GM19025 (cell line): ENCODE data around the gene BCO1.

ENCODE experiments used
- ATAC-seq: cut with Tn5 transposase; IDR thresholded peaks from one replicate; pipeline ENCODE4 v1.9.1; 2021; ENCODE audit warnings: mild to moderate bottlenecking, low read depth, moderate library complexity; ENCODE audit not compliant: unreplicated experiment

The BCO1 gene

GRCh38 chr16:81314603-81315270 lies 76.2 kb downstream of the BCO1 start, which contains the start of gene GAN:
Gene GAN, plus strand, starts transcription at chr16:81314962. Its CDS starts 152 bp downstream, at chr16:81315114.
- peak; percentile 91 for ATAC-seq

- peak; percentile 22 for ATAC-seq
Measured at GRCh38 chr16:81315271-81316175, 77.0 kb downstream of the BCO1 start.

GRCh38 chr16:81316176-81316496 lies 77.6 kb downstream of the BCO1 start:
- ATAC-seq = no peak

GRCh38 chr16:81318711-81319110 lies 80.2 kb downstream of the BCO1 start:
- ATAC-seq = no peak

- no peak for ATAC-seq
Measured at GRCh38 chr16:81319221-81319912, 80.9 kb downstream of the BCO1 start.

GRCh38 chr16:81321039-81321438 lies 82.5 kb downstream of the BCO1 start:
- no peak for ATAC-seq

GRCh38 chr16:81321536-81321935 lies 83.0 kb downstream of the BCO1 start:
- no peak for ATAC-seq

GRCh38 chr16:81324808-81325207 lies 86.3 kb downstream of the BCO1 start:
- no peak for ATAC-seq

GRCh38 chr16:81327011-81327410 lies 88.5 kb downstream of the BCO1 start:
- ATAC-seq = no peak

- no peak for ATAC-seq
Measured at GRCh38 chr16:81327447-81328196, 89.1 kb downstream of the BCO1 start.

GRCh38 chr16:81329947-81330346 lies 91.5 kb downstream of the BCO1 start:
- no peak for ATAC-seq

GRCh38 chr16:81333356-81333755 lies 94.9 kb downstream of the BCO1 start:
- ATAC-seq = no peak

GRCh38 chr16:81335669-81336068 lies 97.2 kb downstream of the BCO1 start:
- ATAC-seq = no peak

- ATAC-seq = no peak
Measured at GRCh38 chr16:81337097-81337496, 98.6 kb downstream of the BCO1 start.
